Spleen (tissue), 11 donors: ENCODE results near the gene AQP9. TPM values are rescaled to one million over a fixed set of nuclear protein-coding genes. Genes with fewer than 3 reads are reported as not detected.
"Not testable (repeated sequence)": the region's sequence is repeated elsewhere in the genome, so short reads cannot be mapped to it uniquely, and the experiment has no call there.

ENCODE experiments used
- DNase-seq: peaks from one replicate; pipeline ENCODE4 v3.0.0-alpha.2; 2020
- H3K27ac ChIP-seq, 8 donors: fragments of 200-600 bp; sonication (generic) in 7 of 8; 1 replicate in 4 of 8; 2 replicates in 4 of 8; pipeline versions ENCODE4 v1.5.0 to v1.8.0; 2016 to 2021; ENCODE audit warnings: inconsistent platforms in 4 of 8, mild to moderate bottlenecking in 4 of 8, moderate library complexity in 1 of 8
- H3K27me3 ChIP-seq, 7 donors: fragments of 200-600 bp; sonication (generic) in 6 of 7; replicated peaks in 1 of 7; 1 replicate in 4 of 7; 2 replicates in 3 of 7; pipeline versions ENCODE4 v1.5.0 to v1.8.0; 2016 to 2021; ENCODE audit warnings: inconsistent platforms in 3 of 7, mild to moderate bottlenecking in 1 of 7
- H3K36me3 ChIP-seq, 6 donors: fragments of 200-600 bp; sonication (generic) in 5 of 6; 1 replicate in 4 of 6; 2 replicates in 2 of 6; pipeline versions ENCODE4 v1.5.0 to v1.8.0; 2016 to 2021; ENCODE audit warnings: inconsistent platforms in 2 of 6
- H3K4me1 ChIP-seq, 6 donors: fragments of 200-600 bp; sonication (generic) in 5 of 6; 1 replicate in 3 of 6; 2 replicates in 3 of 6; pipeline versions ENCODE4 v1.5.0 to v1.8.0; 2016 to 2021; ENCODE audit warnings: inconsistent platforms in 3 of 6
- H3K4me3 ChIP-seq, 8 donors: fragments of 200-600 bp; sonication (generic) in 7 of 8; 1 replicate in 4 of 8; 2 replicates in 4 of 8; pipeline versions ENCODE4 v1.5.0 to v1.8.0; 2016 to 2021; ENCODE audit warnings: inconsistent platforms in 4 of 8, mild to moderate bottlenecking in 4 of 8, moderate library complexity in 2 of 8
- H3K9me3 ChIP-seq, 8 donors: fragments of 200-600 bp; sonication (generic) in 7 of 8; 1 replicate in 4 of 8; 2 replicates in 4 of 8; pipeline versions ENCODE4 v1.5.0 to v1.8.0; 2016 to 2021; ENCODE audit warnings: inconsistent platforms in 4 of 8
- CTCF ChIP-seq, 11 experiments: fragments of 200-600 bp in 7 of 11; fragments of 450-650 bp in 4 of 11; sonication (generic) in 4 of 11; IDR thresholded peaks in 8 of 11; conservative IDR thresholded peaks in 3 of 11; 1 replicate in 7 of 11; 2 replicates in 4 of 11; pipeline versions ENCODE4 v1.4.0 to v1.8.0; 2016 to 2021; ENCODE audit warnings: antibody characterized with exemption in 11 of 11, inconsistent platforms in 4 of 11, mild to moderate bottlenecking in 1 of 11
- POLR2A ChIP-seq, 3 donors: fragments of 450-650 bp; IDR thresholded peaks; one replicate each; pipeline ENCODE4 v1.5.1; 2017; ENCODE audit warnings: antibody characterized with exemption in 3 of 3, mild to moderate bottlenecking in 1 of 3
- POLR2AphosphoS5 ChIP-seq, 3 donors: sonication (generic); formaldehyde crosslinking; IDR thresholded peaks; one replicate each; pipeline ENCODE4 v1.5.1; 2017; ENCODE audit warnings: antibody characterized with exemption in 3 of 3
- WGBS, 5 donors: extraction: QIAGEN DNeasy Blood & Tissue Kit in 3 of 5; methylation state at CpG; one replicate each; pipeline versions ENCODE4 v1.1.5 to v1.1.7; 2013 to 2018; 5-methylcytosine and 5-hydroxymethylcytosine counted together
- intact Hi-C: fragments of 100-400 bp; cut with DNase I; formaldehyde crosslinking; loops from one replicate; pipeline ENCODE4 v1.15.0; 2023; ENCODE audit warnings: low total_unique reads
- polyA plus RNA-seq, 3 donors: library from polyadenylated mRNA; stranded (reverse); fragments of 200-250 nt; gene quantifications; one replicate each; pipeline ENCODE4 v1.2.1, GENCODE V29; 2013
- total RNA-seq, 7 donors: library from RNA; depleted of rRNA in 3 of 7; stranded (reverse); fragments of >200 nt in 3 of 7; fragmentation: NEBNext Ultra II Directional in 4 of 7; extraction: Animal tissue kit (Norgen Biotek cat#: 25700) in 4 of 7; gene quantifications; one replicate each; pipeline versions ENCODE4 v1.1.0 to v1.2.1, GENCODE V29; 2016 to 2021
- donor health status: healthy with polysubstance abuse.
- donor health status: DM: no; HTN: no; CAD: no; lungs with moderate emphysema.
- donor health status: DM: no; HTN: no; CAD: no.
- donor health status: Bipolar disorder and iron deficiency.
- donor health status: healthy.
- donor health status: DM: no; HTN: no; CAD: no.
- donor health status: DM: yes; HTN: yes; CAD: no.

AQP9 gene
- total and polyA plus RNA-seq, 10 donors, result 1.2 to 182 (median 50.0) TPM

- no peak overlapping the region for H3K27ac ChIP-seq
- intact Hi-C loops, result loop anchor here (5.0 to 10.0 kb wide), 2 partner anchors 138 to 315 kb away; no protein-coding TSS in a partner anchor
- H3K9me3 ChIP-seq, result no peaks in the 10 kb centered on the region
- no peak for DNase-seq
- 16 to 22% (median 17%) methylated on average over 9 of the region's 9 CpGs for WGBS, 5 donors
- no peak overlapping the region for H3K4me3 ChIP-seq
- H3K4me1 ChIP-seq, result no peaks in the 10 kb centered on the region
- TF ChIP-seq POLR2AphosphoS5 (IDR thresholded peaks at IDR 0.05) (peak; percentile 9 to 50 (median 21)), POLR2A (IDR thresholded peaks at IDR 0.05) (no peak), CTCF (IDR thresholded peaks at IDR 0.05 in 8 of 11, conservative IDR thresholded peaks at IDR 0.05 in 3 of 11) (peak in 10 of 11 experiments; percentile 37 to 70 (median 58))
- H3K36me3 ChIP-seq, result peaks cover 0 to 74% (median 0%) of the 10 kb centered on the region in 6 donors
- peaks cover 0 to 12% (median 0%) of the 10 kb centered on the region in 7 donors for H3K27me3 ChIP-seq
Measured at GRCh38 chr15:58182460-58183163, 44.4 kb downstream of the AQP9 start.

GRCh38 chr15:58185439-58185838, 47.3 kb downstream of the AQP9 start:
- DNase-seq, result no peak
- Histone ChIP-seq H3K27me3 (peaks cover 0 to 30% (median 0%) of the 10 kb centered on the region in 7 donors), H3K27ac (no peak overlapping the region), H3K9me3 (no peaks in the 10 kb centered on the region), H3K4me1 (no peaks in the 10 kb centered on the region), H3K4me3 (no peak overlapping the region), H3K36me3 (peaks cover 0 to 48% (median 0%) of the 10 kb centered on the region in 6 donors)
- 15 to 38% (median 29%) methylated on average over 1 of the region's 1 CpG for WGBS, 5 donors
- TF ChIP-seq POLR2AphosphoS5 (IDR thresholded peaks at IDR 0.05) (no peak), CTCF (IDR thresholded peaks at IDR 0.05 in 8 of 11, conservative IDR thresholded peaks at IDR 0.05 in 3 of 11) (no peak)
- intact Hi-C loops, result loop anchor here (10.0 kb wide), 1 partner anchor 141 kb away; no protein-coding TSS in a partner anchor

- no peaks in the 10 kb centered on the region for H3K4me1 ChIP-seq
- intact Hi-C loops, result loop anchor here (10.0 kb wide), 1 partner anchor 144 kb away; no protein-coding TSS in a partner anchor
- H3K9me3 ChIP-seq, result no peaks in the 10 kb centered on the region
- H3K27ac ChIP-seq, result no peak overlapping the region
- H3K36me3 ChIP-seq, result peaks cover 0 to 9% (median 0%) of the 10 kb centered on the region in 6 donors
- no peak for DNase-seq
- no peak for TF ChIP-seq POLR2AphosphoS5 (IDR thresholded peaks at IDR 0.05)
- TF ChIP-seq CTCF (IDR thresholded peaks at IDR 0.05 in 8 of 11, conservative IDR thresholded peaks at IDR 0.05 in 3 of 11), result no peak
- no peak for TF ChIP-seq POLR2A (IDR thresholded peaks at IDR 0.05)
- no peak overlapping the region for H3K4me3 ChIP-seq
- peaks cover 0 to 21% (median 0%) of the 10 kb centered on the region in 7 donors for H3K27me3 ChIP-seq
- WGBS, 5 donors, result 79 to 89% (median 83%) methylated on average over 8 of the region's 8 CpGs
Measured at GRCh38 chr15:58189148-58189811, 51.1 kb downstream of the AQP9 start.

GRCh38 chr15:58190419-58190818, 52.2 kb downstream of the AQP9 start:
- no peak for DNase-seq
- intact Hi-C loops, result no loop called here
- 84 to 88% (median 87%) methylated on average over 4 of the region's 4 CpGs for WGBS, 5 donors

GRCh38 chr15:58193636-58194035, 55.5 kb downstream of the AQP9 start:
- WGBS, 5 donors, result 80 to 88% (median 86%) methylated on average over 7 to 9 of the region's 9 CpGs
- H3K27ac ChIP-seq, H3K9me3 ChIP-seq, DNase-seq, H3K4me1 ChIP-seq, H3K4me3 ChIP-seq, intact Hi-C loops, H3K36me3 ChIP-seq: not testable (repeated sequence)
- peaks cover 0 to 14% (median 0%) of the 10 kb centered on the region in 7 donors for H3K27me3 ChIP-seq

More at GRCh38 chr15:58190419-58190818, 52.2 kb downstream of the AQP9 start:
- TF ChIP-seq POLR2A (IDR thresholded peaks at IDR 0.05), result no peak
- no peaks in the 10 kb centered on the region for H3K36me3 ChIP-seq
- H3K27ac ChIP-seq, result no peak overlapping the region
- H3K9me3 ChIP-seq, result no peaks in the 10 kb centered on the region
- peaks cover 0 to 21% (median 0%) of the 10 kb centered on the region in 7 donors for H3K27me3 ChIP-seq
- no peak overlapping the region for H3K4me3 ChIP-seq
- H3K4me1 ChIP-seq, result no peaks in the 10 kb centered on the region
